OCI-LY7 (cell line): Measurements from ENCODE around the gene WWOX. TPM values are rescaled to one million over a fixed set of nuclear protein-coding genes. Genes with fewer than 3 reads are reported as not detected.

Source experiments
- BruUV-seq: library from RNA; stranded (reverse); fragments of 400-500 nt; replicated peaks from 2 replicates; lab custom pipeline; 2021; lab: Mats Ljungman, UMichigan
- CTCF ChIA-PET: fragments of 300-600 bp; sonication (Branson Sonifier 250); formaldehyde crosslinking; loops from one replicate; lab custom pipeline; 2022; ENCODE audit warnings: antibody characterized with exemption; ENCODE audit not compliant: unreplicated experiment; lab: Charles Lee
- POLR2A ChIA-PET: fragments of 300-600 bp; sonication (Branson Sonifier 250); formaldehyde crosslinking; loops from one replicate; lab custom pipeline; 2022; ENCODE audit warnings: antibody characterized with exemption; lab: Charles Lee
- DNase-seq: peaks from one replicate; pipeline ENCODE4 v3.0.0-alpha.2; 2015; ENCODE audit warnings: low spot score
- H2AFZ ChIP-seq: fragments of 200-600 bp; sonication (generic), shearing (Covaris generic); 2 replicates; pipeline ENCODE4 v1.6.1; 2014; ENCODE audit warnings: mild to moderate bottlenecking, antibody characterized with exemption, low read length, moderate library complexity
- H3K27ac ChIP-seq: fragments of 200-600 bp; sonication (generic); 2 replicates; pipeline ENCODE4 v1.5.1; 2014; ENCODE audit warnings: mixed run types, low read depth, mild to moderate bottlenecking, moderate library complexity, low read length, inconsistent platforms; ENCODE audit not compliant: poor library complexity, severe bottlenecking
- H3K36me3 ChIP-seq: fragments of 200-600 bp; sonication (generic); 2 replicates; pipeline ENCODE4 v1.6.1; 2014; ENCODE audit warnings: mild to moderate bottlenecking, antibody characterized with exemption, low read length, moderate library complexity, mixed read lengths; ENCODE audit not compliant: insufficient read depth
- H3K4me1 ChIP-seq: fragments of 200-600 bp; sonication (generic); 2 replicates; pipeline ENCODE4 v1.5.1; 2014; ENCODE audit warnings: mild to moderate bottlenecking, low read length; ENCODE audit not compliant: insufficient read depth, poor library complexity, severe bottlenecking
- H3K4me2 ChIP-seq: fragments of 200-600 bp; sonication (generic); 2 replicates; pipeline ENCODE4 v1.6.1; 2014; ENCODE audit warnings: mild to moderate bottlenecking, low read length
- H3K4me3 ChIP-seq: fragments of 200-600 bp; sonication (generic); 2 replicates; pipeline ENCODE4 v1.5.1; 2014; ENCODE audit warnings: mild to moderate bottlenecking, low read depth, low read length; ENCODE audit not compliant: poor library complexity, severe bottlenecking
- H3K79me2 ChIP-seq: fragments of 200-600 bp; sonication (generic); 2 replicates; pipeline ENCODE4 v1.6.1; 2016; ENCODE audit warnings: low read depth, mild to moderate bottlenecking, low read length, moderate library complexity, mixed read lengths; ENCODE audit not compliant: insufficient read depth
- H3K9me2 ChIP-seq: fragments of 200-600 bp; sonication (generic); 2 replicates; pipeline ENCODE4 v1.6.1; 2016; ENCODE audit warnings: mild to moderate bottlenecking, low read length, mixed read lengths; ENCODE audit not compliant: insufficient read depth
- H3K9me3 ChIP-seq: fragments of 200-600 bp; sonication (generic); 2 replicates; pipeline ENCODE4 v1.6.1; 2014; ENCODE audit warnings: mild to moderate bottlenecking, mixed run types, low read length, mixed read lengths
- H4K20me1 ChIP-seq: fragments of 200-600 bp; sonication (generic); 2 replicates; pipeline ENCODE4 v1.6.1; 2014; ENCODE audit warnings: mild to moderate bottlenecking, antibody characterized with exemption, low read length, moderate library complexity, mixed read lengths; ENCODE audit not compliant: insufficient read depth
- EZH2phosphoT487 ChIP-seq: fragments of 200-600 bp; sonication (generic); IDR thresholded peaks from 2 replicates; pipeline ENCODE4 v1.6.1; 2018; ENCODE audit warnings: low read depth, borderline replicate concordance, mild to moderate bottlenecking, mixed run types, antibody characterized with exemption, low read length, moderate library complexity, mixed read lengths
- intact Hi-C: fragments of 100-400 bp; cut with micrococcal nuclease; formaldehyde crosslinking; loops from one replicate; pipeline ENCODE4 v1.10.0; 2022; ENCODE audit not compliant: unreplicated experiment
- total RNA-seq, 2 experiments: library from RNA; depleted of rRNA in 1 of 2; stranded (reverse); fragments of >200 nt in 1 of 2; shearing (Covaris generic) in 1 of 2; gene quantifications; 2 replicates each; pipeline ENCODE4 v1.2.3, GENCODE V29; 2014 to 2022
- TF ChIP-seq, protein P1 (sequence below): fragments of 200-600 bp; sonication (generic); conservative IDR thresholded peaks from 2 replicates; pipeline ENCODE4 v1.5.1; 2014; ENCODE audit warnings: mild to moderate bottlenecking, antibody characterized with exemption, low read length, moderate library complexity, mixed read lengths

Gene WWOX
- total RNA-seq, 2 experiments from 2014 or later = 40.2 to 47.6 TPM

DNA sequence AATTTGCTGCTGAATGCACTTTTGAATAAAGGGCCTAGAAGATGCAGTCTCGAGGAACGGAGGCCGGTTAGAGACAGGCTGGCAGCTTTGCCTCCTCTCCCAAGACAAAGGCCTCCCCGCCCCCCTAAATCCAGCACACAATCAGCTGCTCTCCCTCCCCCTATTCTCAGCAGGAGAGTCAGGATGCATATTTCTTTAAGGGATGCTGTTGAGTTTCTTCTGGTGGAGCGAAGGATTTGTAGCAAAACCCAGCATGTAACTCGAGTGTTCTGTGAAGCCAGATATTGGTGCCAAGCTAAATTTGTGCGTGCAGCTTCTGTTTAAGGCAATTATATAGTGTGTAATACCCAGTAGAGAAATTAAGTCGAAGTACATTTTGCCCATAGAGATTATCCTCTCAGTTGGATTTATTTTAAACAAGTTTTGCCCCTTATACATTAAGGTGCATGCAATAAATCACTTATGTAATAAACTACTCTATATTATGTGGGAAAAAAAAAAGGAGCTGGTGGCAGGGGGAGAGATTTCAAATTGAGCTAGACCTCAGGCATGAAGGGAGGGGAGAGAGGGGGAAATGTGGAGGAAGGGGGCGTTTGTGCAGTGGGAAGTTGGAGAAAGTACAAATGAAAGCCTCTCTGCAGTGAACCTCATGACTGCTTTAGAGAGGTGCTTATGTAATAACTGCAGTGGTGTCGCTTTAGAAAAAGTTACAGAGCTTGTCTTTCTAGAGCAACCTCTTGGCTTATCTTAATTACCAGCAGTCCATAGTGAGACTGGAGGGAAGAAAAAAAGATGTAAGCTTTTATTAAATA is 901.9 kb downstream of the WWOX start:
- ChIA-PET POLR2A (interaction anchor here (0.6 to 1.2 kb wide), 3 partner anchors 10 to 1553 kb away, joined by 4 to 11 read pairs (median 7); no protein-coding TSS in a partner anchor), CTCF (interaction anchor here (0.5 to 0.6 kb wide), 2 partner anchors 570 to 915 kb away, joined by 3 read pairs; no protein-coding TSS in a partner anchor)
- Histone ChIP-seq H3K36me3 (no peaks in the 10 kb centered on the region), H4K20me1 (no peaks in the 10 kb centered on the region), H3K4me2 (no peak overlapping the region), H3K9me3 (no peaks in the 10 kb centered on the region), H3K27ac (no peak overlapping the region), H3K4me3 (no peak overlapping the region), H3K79me2 (no peaks in the 10 kb centered on the region), H3K4me1 (no peaks in the 10 kb centered on the region), H3K9me2 (no peaks in the 10 kb centered on the region), H2AFZ (no peak overlapping the region)
- no TSS peak for BruUV-seq
- no peak for TF ChIP-seq EZH2phosphoT487
- TF ChIP-seq, protein P1, sequence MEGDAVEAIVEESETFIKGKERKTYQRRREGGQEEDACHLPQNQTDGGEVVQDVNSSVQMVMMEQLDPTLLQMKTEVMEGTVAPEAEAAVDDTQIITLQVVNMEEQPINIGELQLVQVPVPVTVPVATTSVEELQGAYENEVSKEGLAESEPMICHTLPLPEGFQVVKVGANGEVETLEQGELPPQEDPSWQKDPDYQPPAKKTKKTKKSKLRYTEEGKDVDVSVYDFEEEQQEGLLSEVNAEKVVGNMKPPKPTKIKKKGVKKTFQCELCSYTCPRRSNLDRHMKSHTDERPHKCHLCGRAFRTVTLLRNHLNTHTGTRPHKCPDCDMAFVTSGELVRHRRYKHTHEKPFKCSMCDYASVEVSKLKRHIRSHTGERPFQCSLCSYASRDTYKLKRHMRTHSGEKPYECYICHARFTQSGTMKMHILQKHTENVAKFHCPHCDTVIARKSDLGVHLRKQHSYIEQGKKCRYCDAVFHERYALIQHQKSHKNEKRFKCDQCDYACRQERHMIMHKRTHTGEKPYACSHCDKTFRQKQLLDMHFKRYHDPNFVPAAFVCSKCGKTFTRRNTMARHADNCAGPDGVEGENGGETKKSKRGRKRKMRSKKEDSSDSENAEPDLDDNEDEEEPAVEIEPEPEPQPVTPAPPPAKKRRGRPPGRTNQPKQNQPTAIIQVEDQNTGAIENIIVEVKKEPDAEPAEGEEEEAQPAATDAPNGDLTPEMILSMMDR = no peak
- no peak for DNase-seq
- intact Hi-C loops = no loop called here

DNA sequence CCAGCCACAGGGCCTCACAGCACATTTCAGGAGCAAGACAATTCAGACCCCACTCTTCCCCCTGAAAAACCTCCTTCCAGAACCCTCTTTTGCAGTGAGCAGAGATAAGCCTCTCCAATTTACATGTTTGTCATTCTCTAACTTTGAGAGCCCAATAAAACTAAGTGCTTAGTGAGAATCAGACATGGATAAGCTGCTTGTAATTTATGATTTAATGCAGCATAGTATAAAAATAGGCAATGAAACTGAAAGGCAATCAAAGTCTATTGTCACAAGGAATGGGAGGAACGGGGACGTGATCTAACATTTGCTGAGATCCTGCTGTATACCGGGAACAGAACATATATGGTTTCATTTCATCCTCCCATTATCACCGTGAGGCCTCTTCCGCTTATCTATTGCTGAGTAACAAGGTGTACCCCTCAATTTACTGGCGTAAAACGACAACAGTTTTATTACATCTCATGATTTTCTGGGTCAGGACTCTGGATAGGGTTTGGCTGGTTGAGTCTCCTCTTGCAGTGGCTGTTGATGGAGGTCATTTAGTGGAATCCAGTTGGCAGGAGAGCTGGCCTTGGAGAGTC is 903.7 kb downstream of the WWOX start:
- no peaks in the 10 kb centered on the region for H3K79me2 ChIP-seq
- ChIA-PET CTCF (no interaction called here), POLR2A (interaction anchor here (0.6 kb wide), 1 partner anchor 1288 kb away, joined by 3 read pairs; no protein-coding TSS in a partner anchor)
- intact Hi-C loops = no loop called here
- H4K20me1 ChIP-seq = no peaks in the 10 kb centered on the region
- H3K9me2 ChIP-seq = no peaks in the 10 kb centered on the region
- no peak for DNase-seq
- H2AFZ ChIP-seq = no peak overlapping the region
- no peaks in the 10 kb centered on the region for H3K9me3 ChIP-seq
- no peak overlapping the region for H3K4me3 ChIP-seq
- H3K4me2 ChIP-seq = no peak overlapping the region
- no peak overlapping the region for H3K27ac ChIP-seq
- no peaks in the 10 kb centered on the region for H3K36me3 ChIP-seq
- H3K4me1 ChIP-seq = no peaks in the 10 kb centered on the region
- TF ChIP-seq EZH2phosphoT487 = no peak
- TF ChIP-seq, protein P1 = no peak
- no TSS peak for BruUV-seq

- Histone ChIP-seq H3K9me3 (no peaks in the 10 kb centered on the region), H4K20me1 (no peaks in the 10 kb centered on the region), H3K79me2 (no peaks in the 10 kb centered on the region), H3K4me2 (no peak overlapping the region), H3K36me3 (no peaks in the 10 kb centered on the region), H3K9me2 (no peaks in the 10 kb centered on the region), H3K27ac (no peak overlapping the region), H2AFZ (no peak overlapping the region), H3K4me1 (no peaks in the 10 kb centered on the region), H3K4me3 (no peak overlapping the region)
- no peak for TF ChIP-seq EZH2phosphoT487
- TF ChIP-seq, protein P1 = no peak
- no peak for DNase-seq
- intact Hi-C loops = no loop called here
- ChIA-PET POLR2A (no interaction called here), CTCF (no interaction called here)
- BruUV-seq = no TSS peak
These were observed 904.9 kb downstream of the WWOX start for GRCh38 chr16:79004309-79004708.
